HG03196 (cell line): ENCODE data around the gene NT5C3B.
"Not testable (repeated sequence)": the region's sequence is repeated elsewhere in the genome, so short reads cannot be mapped to it uniquely, and the experiment has no call there.

Experiments used
- ATAC-seq: cut with Tn5 transposase; IDR thresholded peaks from one replicate; pipeline ENCODE4 v1.9.1; 2021; ENCODE audit not compliant: unreplicated experiment

Gene NT5C3B

DNA sequence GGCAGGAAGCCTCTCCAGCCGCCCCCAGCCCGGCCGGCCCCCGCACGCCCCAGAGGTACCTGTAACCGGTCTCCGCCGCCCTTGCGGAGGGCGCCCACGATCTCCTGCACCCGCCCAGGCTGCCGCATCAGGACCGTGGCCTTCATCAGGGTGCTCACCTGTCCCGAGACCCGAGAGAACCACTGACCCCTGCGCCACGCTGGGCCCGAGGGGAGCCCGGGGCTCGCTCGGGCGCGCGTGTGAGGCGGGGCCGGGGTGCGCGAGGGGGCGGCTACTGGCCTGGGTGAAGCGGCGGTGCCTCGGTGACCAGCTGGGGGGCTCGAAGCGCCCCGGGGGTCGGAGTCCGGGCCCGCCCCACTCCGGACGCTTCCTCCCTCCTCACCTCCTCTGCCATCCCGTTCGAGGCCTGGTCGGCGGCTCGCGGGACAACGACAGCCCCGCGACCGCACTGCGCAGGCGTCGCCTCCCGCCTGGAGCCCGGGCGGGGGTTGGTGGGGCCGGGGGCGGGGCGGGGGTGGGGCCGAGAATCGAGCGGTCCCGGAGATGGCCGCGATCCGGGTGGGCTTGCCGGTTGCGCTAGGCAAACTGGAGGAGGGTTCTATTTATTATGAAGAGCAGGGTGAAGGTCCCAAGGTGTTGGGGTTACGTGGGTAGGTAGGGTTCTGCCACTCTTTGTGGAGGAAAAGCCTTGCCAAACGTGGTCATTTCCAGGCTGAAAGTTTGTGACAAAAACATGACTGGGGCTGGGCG, at the start of gene NT5C3B:
Gene NT5C3B, minus strand, starts transcription at position 433 of the 750 bp plus-strand sequence. Its CDS starts 39 bp downstream, at position 394.
- ATAC-seq = peak; percentile 55

DNA sequence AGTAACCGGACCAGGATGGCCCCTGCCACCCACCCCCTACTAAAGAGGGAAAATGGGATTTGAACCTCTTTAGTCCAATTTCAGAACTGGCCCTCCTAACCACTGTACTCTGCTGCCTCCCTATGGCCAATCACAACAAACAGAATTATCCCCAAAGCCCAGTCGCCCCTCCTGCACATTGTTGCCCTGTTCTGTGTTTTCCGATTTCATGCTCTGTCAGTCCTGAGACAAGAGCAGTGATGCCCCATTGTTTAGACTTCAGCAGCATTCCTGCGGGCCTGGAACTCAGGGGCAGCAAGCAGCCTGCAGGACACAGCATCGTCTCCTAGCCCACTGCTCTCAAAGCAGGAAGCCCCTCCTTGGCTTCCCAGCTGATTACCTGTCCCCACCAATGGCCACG, 49.7 kb upstream of the NT5C3B start:
- ATAC-seq = no peak

DNA sequence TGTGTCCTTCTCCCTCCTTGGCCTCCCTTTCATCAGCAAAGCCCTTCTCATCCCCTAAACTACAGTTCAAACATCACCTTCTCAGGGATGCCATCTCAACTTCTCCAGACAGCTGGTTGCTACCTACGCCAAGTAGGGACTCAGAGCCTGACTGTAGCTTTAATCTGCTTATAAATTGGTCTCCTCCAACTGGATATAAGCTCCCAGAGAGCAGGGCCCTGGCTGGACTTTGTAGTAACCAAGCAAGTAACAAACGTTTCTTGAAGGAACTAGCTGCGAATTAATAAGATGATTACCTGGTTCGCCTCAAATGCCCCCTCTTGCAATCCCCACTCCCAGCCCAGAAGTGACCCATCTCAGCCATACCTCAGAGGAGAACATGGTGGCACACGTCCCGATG, 46.7 kb upstream of the NT5C3B start:
- ATAC-seq = no peak

DNA sequence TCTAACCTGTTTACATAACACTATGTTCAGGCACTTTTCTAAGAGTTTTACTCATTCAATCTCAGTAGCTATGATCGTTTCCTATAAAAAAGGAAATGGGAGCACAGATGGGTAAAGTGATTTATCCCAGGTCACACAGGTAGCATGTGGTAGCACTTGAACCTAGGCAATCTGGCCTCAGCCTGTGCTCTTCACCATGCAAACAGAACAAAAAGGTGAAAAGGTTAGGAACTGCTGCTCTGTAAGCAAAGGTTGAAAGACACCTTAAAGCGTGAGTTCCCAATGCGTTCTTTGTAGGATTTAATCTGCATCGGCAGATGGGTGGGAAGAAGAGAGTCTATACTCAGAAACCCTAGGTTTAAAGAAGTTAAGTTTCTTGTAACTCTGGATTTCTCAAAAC, 44.1 kb upstream of the NT5C3B start:
- no peak for ATAC-seq

DNA sequence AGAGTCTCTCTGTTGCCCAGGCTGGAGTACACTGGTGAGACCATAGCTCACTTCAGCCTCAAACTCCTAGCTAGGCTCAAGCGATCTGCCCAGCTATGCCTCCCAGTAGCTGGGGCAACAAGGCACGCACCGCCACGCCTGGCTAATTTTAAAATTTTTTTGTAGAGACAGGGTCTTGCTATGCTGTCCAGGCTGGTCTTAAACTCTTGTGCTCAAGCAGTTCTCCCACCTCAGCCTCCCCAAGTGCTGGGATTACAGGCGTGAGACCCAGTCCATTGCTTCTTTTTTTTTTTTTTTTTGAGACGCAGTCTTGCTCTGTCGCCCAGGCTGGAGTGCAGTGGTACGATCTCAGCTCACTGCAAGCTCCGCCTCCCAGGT, 38.2 kb upstream of the NT5C3B start:
- ATAC-seq = not testable (repeated sequence)

DNA sequence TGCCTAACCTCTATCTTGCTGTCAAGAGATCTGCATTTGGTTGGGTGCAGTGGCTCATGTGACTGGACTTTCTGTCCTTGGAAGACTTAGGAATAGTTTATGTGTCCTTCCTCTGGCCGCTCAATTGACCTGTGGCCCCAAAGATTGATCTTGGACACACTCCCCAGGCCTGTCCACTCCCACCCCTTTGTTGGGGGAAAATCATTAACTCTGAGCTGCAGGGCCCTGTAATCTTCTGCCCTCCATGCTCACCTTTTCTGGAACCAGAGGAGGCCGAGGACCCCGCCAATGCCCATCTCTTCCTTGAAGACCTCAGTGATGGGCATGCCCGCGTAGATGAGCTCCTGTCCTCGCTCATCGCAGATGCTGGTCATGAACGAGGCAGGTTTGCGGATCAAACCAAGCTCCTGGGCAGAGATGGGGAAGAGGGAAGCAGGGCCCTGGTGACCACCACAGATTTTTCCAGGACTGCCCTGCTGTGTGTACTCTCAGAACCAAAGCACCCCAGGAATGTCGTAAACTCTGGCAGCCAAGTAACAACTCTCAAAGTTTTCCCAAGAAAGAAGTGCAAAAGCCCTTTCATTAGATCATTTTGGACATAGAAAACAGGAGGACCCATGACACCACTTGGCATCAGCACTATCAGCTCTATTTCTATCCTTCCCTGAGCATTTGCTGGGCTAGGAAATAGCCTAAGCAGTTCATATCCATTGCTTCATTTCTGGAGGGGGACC, 37.7 kb upstream of the NT5C3B start:
- no peak for ATAC-seq

DNA sequence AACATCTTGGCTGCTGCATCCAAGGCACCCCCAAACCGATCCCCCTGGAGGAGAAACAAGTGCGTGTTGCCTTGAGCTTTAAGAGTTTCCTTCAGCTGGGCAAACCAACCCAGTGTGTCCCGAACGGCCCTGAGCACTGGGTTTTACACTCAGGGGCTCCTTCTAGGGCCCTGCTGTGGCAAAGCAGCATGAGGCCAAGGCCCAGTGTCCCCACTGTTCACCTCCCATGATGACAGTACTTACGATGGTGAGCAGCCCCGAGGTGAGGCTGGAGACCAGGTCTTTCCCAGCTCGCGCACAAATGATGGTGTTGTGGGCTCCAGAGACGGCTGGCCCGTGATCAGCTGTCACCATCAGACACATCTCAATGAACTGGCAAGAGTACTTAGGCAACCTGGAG, 35.8 kb upstream of the NT5C3B start:
- ATAC-seq = no peak

DNA sequence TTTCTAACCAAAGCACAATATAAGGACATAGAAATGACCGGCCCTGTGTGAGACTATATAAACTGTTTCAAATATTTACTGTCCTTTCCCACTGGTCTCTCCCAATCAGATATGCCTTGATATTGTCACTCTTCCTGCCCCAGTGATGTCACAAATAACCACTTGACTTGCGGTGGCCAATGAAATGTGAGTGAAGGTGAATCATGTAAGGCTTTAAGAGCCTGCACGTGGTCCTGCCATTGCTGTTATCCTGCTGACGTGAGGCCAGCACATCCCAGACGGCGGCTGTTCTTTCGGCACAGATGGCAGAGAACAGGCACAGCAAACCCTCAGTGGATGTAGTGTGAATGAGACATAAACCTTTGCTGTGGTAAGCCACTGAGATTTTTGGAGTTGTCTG, 34.6 kb upstream of the NT5C3B start:
- ATAC-seq = no peak

DNA sequence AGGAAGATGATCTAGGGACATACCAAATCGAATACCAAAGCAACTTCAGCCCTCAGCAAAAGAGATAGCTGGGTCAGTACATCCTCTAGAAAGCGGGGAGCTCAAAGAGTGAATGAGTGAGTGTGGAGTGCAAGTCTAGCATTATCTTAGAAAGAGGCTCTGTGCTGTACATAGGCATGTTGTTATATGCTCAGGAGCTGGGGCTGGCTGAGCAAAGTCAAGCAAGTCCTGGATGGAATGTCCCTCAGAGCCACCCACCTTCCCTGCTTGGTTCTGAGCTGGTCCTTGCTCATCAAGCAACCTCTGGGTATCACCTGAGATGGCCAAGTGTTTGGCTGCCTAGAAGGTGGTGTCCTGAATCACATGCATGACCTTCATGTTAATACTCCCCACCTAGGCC, 34.1 kb upstream of the NT5C3B start:
- ATAC-seq = no peak

DNA sequence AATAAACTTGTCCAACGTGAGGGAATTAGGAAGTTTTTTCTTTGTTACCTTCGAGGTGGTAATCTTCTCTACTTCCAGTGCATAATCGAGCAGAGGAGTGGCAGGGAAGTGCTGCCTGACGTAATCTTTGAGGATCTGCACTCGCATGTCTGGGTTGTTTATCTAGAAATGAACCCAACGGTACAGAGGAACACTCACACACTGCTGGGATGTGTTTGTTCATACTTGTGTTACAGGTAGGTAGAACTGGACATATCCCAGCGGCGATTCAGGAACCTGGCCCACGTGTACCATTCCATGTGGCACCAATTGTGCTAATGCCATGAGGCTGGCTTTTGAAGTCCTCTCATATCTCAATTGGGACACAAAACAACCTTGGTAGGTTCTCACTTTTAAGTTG, 33.4 kb upstream of the NT5C3B start:
- no peak for ATAC-seq

DNA sequence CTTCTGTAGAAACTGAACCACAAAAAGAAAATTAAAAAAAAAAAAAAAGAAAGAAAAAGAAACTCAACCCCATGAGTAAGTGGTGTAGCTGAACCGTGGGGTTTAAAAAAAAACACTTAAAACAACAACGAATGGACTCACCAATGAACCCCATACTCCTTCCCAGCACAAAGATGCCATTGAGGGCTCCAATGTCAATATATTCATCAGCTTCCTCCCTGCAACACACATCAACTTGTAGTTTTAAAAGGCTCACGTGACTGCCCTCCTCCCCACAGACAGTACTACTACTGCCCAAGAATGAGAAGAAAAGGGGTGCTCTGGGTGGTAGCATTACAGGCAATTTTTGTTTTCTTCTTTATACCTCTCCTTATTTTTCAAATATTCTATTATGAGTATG, 32.5 kb upstream of the NT5C3B start:
- no peak for ATAC-seq

DNA sequence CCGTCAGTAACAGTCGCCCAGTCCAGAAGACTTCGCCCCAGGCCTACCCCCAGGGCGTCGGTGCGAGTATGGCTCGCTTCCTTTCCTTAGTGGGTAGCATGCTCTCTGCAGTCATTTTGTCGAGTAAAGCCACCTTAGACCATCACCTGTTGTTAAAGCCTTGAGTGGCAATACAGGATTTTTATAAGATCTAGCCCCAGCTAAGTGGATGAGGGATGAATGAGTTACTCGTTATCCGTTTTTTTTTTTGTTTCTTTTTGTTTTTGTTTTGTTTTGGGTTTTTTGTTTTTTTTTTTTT, 29.5 kb upstream of the NT5C3B start:
- ATAC-seq = no peak

DNA sequence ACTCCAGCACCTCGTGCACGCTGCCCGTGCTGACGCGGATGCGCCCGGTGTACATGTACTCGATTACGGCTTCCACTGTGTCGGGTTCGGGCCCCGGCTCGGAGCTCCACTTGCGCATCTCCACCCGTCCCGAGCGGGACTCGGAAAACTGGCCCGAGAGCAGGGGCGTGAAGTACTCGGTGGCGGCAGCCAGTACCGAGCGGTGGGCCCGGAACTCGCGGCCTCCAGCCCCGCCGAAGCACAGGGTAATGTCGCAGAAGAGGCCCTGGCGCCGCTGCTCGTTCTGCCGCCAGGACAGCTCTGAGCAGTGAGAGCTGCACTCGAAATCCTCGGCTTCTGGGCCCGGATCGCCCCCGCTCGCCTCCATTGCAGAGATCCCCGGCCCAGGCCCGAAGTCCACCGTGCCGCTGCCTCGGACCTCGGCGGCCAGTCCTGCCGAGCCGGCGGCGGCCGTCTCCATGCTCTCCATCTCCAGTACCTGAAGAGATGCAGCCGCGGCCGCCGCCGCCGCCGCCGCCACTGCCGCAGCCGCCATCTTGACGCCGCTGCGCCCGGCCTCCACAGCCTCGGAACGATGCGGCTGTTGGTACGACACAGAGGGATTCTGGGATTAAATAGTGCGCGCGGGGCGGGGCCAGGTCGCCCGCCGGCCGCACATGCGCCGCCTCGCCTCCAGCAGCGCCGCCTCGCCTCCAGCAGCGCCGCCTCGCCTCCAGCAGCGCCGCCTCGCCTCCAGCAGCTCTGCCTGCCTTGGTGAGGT, 29.0 kb upstream of the NT5C3B start, which contains the start of gene KLHL11:
Gene KLHL11, minus strand, starts transcription at position 588 of the 760 bp plus-strand sequence. Its CDS starts 53 bp downstream, at position 535.
- peak; percentile 84 for ATAC-seq

DNA sequence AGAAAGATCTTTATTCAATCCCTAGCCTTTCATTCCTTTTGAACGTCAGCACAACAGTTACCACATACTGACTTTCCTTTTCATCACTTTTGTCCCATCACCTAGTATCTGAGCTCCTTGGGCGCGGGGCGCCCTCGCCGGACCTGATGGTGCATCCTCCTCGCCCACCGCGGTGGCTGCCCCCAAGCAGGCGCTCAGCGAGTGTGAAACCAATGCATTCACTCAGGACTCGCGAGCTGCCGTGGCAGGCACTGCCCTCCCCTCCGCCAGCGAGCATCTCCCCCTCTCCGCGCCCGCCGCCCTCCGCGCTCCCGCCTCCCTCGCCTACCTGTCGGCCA, 28.4 kb upstream of the NT5C3B start:
- peak; percentile 13 for ATAC-seq

DNA sequence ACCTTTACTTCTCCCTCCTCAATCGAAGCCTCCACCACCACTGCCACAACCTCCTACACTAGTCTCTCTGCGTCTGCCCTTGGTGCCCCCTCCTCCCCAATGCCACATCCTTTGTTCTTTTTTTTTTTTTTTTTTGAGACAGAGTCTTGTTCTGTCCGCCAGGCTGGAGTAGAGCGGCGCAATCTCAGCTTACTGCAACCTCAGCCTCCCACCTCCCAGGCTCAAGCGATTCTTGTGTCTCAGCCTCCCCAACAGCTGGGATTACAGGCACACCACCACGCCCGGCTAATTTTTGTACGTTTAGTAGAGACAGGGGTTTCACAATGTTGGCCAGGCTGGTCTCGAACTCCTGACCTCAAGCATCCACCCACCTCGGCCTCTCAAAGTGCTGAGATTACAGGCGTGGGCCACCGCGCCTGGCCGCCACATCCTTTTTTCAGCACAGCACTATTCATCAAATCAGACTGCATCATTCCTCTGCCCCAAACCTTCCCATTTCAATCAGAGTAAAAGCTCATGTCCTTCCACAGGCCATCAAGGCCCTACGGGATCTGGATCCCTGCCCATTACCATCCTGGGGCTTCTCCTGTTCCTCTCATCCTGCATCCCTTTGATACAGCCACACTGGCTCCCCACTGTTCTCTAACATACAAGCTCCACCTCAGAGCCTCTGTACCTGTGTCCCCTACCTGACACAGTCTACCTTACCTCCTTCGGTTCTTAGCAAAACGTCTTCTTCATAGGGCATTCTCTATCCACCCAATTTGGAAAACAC, 27.2 kb upstream of the NT5C3B start:
- no peak for ATAC-seq

DNA sequence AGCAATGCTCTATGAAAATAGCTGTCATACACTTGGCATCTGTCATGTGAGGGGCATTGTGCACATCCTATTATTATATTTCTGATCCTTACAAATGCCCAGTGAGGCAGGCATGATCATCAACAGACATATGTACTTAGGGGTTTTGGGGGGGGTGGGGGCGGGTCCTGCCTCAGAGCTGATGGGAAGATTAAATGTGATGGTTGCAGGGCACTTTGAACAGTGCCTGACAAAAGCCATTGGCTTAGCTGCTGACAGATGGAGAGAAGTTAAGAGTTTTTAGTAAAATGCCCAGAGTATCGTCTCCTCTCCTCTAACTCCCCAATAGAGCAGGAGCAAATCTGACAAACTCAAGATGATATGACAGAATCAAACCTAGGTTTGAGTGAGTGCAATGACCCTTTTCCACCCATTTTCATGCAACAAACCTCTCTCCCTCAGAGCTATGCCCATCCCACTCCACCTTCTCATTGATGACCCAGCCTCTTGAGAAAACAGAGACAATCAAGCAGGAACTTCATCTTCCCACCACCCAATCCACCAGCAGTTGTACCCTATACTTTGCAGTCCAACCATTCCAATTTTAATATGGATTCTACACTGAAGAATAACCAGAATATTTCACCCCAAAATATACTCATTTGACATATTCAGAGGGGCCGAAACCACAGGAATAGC, 24.4 kb upstream of the NT5C3B start:
- no peak for ATAC-seq

DNA sequence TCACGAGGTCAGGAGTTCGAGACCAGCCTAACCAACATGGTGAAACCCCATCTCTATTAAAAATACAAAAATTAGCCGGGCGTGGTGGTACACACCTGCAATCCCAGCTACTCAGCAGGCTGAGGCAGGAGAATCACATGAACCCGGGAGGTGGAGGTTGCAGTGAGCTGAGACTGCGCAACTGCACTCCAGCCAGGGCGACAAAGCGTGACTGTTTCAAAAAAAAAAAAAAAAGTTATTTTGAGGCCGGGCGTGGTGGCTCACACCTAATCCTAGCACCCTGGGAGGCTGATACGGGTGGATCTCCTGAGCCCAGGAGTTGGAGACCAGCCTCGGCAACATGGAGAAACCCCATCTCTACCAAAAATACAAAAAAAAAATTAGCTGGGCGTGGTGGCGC, 15.3 kb upstream of the NT5C3B start:
- not testable (repeated sequence) for ATAC-seq

DNA sequence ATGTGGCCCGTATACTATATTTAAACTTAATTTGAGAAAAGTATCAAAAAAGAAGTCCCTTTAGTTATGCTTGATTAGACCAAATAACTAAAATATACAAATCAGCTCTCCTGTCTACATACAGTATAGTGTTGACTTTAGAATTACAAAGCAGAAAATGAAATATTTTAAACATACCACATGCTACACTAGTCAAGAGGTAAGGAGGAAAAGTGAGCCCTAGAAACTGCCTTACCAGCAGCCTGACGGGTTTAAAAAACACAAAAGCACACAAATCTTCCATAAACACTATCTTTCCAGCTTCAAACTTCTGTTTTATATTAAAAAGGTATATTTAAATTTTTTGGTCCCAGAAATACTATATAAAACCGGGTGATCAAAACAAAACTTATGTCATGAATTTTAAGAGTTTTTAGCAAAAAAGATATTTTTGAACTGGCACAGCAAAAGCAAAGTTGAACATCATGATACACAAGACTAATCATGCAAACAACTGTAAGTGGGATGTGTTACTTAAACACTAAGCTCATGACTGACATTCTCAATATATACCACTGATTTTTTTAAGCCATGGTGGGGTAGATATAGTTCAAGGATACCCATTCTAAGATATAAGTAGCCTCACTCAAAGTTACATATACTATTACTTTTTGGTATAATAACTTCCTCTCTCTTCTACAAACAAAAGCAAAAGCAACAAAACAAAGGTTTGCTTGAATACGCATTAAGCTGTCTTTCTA, 13.4 kb upstream of the NT5C3B start:
- ATAC-seq = no peak

DNA sequence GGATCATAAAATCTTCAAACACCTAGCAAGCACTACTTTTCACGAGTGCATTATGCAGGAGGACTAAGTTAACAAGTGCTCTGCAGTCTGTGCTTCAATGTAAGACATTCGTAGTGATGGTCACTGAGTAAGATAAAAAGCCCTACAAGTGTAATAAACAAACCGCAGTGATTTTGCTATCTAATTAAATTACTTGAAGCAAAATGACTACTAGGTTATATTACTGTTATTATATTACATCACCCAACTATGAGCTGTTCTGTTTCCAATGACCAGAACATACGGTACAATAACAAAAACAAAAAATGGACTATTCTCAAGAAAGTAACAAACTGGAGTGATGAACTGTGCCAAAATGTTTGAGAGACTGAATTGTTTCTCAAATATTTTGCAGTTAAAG, 12.8 kb upstream of the NT5C3B start:
- ATAC-seq = no peak

DNA sequence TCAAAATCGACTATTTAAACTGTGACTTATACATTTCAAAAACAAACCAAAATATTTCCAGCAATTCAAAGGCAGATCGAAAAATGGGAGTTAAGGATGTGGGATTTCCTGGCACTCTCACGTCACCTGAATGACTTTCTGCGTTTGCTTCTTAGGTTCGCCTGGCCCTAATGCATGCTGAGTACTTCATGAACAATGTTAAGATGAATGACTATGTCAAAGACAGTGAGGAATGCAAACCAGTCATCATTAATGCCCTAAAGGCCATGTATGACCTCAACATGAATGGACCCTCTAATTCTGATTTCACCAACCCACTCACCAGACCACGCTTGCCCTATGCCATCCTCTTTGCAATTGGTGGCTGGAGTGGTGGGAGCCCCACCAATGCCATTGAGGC, 8.9 kb upstream of the NT5C3B start:
- no peak for ATAC-seq
